Stimulated activated CD4-positive, alpha-beta T cell treated with anti-CD3 and anti-CD28 coated beads, Interleukin-4, amount 100 ng/mL, for 4 hours (primary cell): Measurements from ENCODE around the gene LHFPL3.
"Not testable (repeated sequence)": the region's sequence is repeated elsewhere in the genome, so short reads cannot be mapped to it uniquely, and the experiment has no call there.

ENCODE experiments used
- DNase-seq, 2 experiments: peaks; one replicate each; pipeline ENCODE4 v3.0.0-alpha.2; 2020

LHFPL3 gene

DNA sequence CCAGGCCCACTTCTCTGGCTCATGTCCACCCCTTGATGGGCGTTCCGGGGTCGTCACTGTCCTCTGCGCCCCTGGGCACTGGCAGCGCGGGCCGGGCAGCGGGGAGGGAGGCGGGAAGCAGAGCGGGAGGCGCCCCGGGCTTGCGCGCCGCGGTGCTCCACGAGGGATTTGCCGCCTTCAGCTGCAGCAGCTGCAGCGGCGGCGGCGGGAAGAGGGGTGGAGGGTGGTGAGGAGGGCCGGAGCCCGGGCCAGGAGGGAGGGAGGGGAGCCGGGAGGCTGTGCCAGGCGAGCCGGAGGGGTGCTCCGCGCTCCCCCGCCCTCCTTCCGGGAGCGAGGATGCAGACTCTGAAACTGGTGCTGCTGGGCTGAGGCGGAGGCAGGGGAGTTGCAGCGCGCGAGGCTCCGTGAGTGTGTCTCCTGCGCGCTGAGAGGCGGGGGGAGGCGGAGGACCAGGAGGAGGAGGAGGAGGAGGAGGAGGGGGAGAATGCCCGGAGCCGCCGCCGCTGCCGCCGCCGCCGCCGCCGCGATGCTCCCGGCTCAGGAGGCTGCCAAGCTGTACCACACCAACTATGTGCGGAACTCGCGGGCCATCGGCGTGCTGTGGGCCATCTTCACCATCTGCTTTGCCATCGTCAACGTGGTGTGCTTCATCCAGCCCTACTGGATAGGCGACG lies at the start of gene LHFPL3:
LHFPL3 (plus strand) TSS at position 308 of the 674 bp plus-strand sequence.
- DNase-seq: no peak

DNA sequence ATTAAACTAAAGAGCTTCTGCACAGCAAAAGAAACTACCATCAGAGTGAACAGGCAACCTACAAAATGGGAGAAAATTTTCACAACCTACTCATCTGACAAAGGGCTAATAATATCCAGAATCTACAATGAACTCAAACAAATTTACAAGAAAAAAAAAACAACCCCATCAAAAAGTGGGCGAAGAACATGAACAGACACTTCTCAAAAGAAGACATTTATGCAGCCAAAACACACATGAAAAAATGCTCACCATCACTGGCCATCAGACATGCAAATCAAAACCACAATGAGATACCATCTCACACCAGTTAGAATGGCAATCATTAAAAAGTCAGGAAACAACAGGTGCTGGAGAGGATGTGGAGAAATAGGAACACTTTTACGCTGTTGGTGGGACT lies 46.7 kb upstream of the LHFPL3 start:
- not testable (repeated sequence) for DNase-seq

DNA sequence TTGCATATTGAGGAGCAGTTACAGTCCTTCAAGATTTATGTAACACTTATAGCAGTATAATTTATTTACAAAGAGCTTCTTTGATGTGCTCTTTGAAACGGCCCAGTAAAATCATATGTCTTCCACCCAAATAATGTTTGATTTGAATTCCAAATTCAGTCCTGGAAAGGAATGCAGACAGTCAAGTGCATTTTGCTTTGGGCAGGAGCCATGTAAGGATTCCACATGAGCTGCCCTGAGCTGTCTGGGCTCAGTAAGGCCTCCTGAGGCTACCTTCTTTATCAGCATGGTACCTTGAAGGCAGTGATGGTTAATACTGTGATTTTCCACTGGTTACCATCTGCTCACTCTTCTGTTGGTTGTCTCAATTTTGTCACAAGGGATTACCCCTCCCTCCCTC lies 41.6 kb upstream of the LHFPL3 start:
- DNase-seq: no peak

DNA sequence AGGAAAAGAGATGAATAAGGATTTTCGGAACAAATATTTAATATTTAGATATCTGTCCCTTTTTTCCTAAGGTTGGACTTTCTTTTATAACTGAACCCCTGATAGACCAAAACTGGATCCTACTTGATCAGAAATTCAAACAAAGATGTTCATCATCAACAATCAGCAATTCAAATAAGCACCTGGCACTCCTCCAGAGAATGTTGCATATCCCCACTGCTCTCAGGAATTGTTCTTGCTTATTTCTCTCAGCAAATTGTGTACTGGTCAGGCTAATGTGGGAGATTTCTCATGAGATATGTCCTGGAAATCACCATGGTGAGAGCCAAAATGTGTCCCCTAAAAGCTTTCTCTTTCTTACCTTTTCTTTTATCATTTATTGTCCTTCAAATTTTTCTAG lies 40.3 kb upstream of the LHFPL3 start:
- no peak for DNase-seq

DNA sequence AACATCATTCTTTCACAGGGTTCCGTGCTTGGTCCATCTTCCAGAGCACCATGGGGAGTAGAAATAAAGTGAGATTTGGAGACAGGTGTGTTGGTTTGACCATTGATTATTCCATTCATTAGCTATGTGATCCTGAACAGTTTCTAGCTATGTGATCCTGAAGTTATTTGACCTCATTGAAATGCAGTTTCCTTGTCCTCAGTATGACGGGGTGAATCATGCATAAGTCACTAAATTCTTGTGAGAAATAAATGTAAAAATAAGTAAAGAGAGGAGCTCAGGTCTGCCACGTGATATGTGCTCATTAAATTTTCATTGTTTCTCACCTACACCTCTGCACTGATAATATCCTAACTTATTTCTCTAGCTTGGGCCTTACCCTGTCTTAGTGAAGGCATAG lies 34.1 kb upstream of the LHFPL3 start:
- DNase-seq: no peak

DNA sequence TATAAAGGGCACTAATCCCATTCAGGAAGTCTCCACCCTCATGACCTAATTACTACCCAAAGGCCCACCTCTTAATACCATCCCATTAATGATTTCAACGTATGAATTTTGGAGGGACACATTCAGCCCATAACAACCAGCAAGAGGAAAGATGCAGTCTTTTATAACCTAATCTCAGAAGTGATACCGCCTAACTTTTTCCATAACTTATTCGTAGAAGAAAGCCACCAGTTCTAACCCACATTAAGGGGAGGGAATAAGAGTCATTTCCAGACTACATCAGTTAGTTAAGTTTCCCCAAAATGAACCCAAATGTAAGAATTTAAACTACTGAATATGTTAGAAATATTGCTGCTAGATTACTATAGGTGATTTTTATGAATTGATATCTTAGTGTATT lies 32.1 kb upstream of the LHFPL3 start:
- no peak for DNase-seq

DNA sequence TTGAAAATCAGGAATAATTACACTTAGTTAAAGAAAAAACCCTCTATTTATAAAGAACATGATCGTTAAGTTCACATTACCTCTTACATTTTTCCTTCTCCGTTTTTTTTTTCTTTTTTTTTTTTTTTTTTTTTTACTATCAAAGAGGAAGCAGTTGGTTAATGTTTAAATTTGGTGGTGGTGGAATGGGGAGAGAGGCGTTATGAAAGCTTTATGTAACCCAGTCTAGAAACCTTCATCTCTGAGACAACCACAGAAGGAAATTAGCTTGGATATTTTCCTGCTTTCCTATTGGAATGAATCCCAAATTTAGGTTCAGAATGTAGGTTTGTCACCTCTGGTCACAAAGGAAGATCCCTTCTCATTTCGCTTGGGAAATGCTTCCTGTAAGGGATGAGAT lies 31.5 kb upstream of the LHFPL3 start:
- no peak for DNase-seq

DNA sequence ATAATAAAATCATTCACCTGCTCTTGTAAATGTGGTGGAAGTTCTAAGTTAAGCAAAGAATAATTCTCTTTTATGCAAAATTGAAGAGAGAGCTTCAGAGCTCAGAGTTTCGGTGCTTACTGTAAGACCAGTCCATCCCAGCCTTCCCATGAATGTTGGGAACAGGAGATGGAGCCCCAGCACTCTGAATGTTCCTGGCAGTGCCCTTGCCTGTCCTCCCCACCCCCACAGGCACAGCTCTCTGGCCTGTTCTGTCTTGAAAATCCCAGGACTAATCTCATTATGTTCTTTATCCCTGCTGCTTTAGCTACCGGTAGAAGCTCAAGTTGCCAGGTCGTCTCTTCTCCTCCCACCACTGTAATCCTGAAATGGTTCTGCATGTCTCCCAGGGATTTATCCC lies 29.1 kb upstream of the LHFPL3 start:
- DNase-seq: no peak

DNA sequence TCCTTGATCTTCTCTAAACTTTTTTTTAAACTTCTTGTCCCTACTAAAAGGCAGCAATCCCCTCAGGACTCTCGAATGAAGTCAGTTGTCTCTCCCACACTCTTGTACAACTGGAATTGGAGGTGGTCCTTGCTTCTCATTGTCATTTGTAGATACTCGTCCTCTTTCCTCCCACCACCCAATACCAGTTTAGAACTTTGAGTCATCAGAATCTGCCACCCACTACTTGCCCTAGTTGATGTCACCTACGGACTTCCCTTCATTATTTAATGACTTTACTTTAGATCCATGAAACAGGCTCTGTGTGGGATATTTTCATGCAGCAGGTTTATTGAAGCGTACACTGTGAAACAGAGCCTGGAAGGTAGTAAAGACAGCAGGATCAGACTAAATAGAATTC lies 28.6 kb upstream of the LHFPL3 start:
- DNase-seq: no peak

DNA sequence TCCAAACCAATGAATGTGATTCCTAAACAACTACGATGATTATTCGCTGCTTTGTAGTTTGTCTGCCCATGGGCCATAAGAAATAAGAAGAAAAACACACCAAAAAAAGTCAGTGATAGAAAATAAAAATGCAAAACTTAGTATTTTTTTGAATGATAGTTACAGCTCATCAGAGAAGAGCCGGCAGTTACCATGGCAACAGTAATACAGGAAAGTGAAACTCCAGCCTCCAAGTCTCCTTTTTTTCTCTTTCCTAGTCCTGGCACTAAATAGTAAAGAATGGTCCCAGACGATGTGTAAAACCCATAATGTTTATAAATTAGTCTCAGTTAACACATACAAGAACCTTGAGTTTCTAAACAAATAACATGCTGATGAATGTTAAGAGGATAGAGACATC lies 21.6 kb upstream of the LHFPL3 start:
- no peak for DNase-seq

DNA sequence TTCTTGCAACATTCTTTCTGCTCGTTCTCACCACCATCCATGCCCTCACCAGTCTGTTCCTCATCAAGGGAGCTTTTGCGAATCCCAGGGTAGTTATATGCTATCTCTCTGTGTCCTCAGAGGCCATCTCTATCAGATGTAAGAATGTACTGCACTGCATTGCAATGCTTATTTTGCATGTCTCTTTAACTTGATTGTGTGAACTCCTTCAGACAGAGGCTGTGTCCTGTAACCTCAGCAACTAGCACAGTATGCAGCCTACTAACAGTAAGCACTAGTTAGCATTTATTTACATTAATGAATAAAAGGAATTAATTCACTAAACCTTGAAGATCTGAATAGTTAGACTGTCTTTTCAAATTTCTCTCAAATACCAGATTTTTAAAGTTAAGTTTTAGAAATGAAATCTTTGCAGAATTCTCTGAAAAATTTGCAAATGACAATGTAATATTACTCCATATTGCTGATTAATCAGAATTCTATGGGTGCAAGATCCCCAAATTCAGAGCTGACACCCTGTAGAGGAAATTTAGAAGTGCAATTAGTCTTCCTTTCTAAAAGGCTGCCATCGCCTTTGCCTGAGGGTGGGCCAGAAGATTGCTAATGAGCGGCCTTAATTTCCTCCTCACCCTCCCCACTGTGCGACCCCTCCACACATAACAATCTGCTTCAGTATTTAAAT lies 10.3 kb upstream of the LHFPL3 start:
- DNase-seq: no peak

DNA sequence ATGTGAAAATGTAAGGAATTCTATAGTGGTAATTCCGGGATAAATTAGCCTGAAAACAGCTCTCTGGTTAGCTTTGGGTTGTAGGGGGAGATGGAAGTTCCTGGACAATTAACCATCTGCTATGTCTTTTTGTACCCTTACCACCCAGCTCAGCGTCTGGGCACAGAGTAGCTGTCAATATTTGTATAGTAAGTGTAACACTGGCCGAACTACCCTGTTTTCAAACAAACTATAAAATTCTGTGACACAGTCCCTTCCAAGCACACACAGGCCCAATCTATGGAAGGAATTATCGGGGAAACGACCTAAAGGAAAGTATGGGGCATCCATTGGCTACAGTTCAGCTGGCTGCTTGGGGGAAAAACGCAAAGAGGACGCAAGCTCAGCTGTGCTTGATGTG lies 869 bp upstream of the LHFPL3 start:
- no peak for DNase-seq

DNA sequence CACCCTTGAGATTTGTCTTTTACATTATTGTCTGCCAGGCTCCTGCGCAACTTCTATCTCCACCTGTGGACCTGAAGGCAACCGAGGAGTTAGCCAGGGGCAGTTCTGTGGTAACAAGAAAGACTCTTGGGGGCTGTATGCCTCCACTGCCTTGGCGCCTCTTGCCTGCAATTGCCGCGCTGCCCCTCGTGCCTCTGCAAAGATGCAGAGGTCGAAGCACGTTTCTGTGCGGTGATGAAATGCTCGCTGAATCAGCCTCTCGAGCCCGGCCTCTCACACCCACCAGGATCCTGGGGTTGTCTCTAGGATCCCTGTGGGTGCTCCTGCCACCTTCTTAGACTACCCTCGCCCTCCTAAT lies 486 bp upstream of the LHFPL3 start:
- DNase-seq: no peak

DNA sequence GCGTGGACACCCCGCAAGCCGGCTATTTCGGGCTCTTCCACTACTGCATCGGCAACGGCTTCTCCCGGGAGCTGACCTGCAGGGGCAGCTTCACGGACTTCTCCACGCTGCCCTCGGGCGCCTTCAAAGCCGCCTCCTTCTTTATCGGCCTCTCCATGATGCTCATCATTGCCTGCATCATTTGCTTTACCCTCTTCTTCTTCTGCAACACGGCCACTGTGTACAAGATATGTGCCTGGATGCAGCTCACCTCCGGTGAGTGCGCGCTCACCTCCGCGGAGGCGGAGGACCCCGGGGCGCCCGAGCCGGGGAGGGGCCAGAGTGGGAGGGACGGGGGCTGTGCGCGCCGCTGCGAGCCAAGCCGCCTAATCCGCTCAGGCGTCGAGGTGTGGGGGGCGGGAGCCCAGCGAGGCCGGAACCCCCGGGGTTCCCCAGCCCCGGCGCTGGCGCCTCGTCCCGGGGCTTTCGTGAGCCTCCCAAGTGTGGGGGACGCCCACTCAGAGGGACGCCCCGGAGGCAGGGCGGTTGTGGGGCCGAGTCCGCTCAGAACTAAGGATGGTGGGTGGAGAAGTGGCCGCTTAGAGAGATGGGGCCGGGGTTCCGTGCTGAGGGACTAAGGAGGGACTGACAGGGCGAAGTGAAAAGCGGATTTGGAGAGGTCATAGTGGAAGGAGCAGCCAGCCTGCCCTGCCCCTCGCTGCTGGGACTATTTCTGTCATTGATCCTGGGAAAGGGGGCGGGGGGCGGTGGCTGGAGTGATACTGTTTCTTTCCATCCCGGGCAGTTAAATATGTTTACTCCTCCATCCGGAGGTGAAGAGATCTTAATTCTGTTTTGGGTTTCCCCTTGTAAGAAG lies 795 bp downstream of the LHFPL3 start:
- no peak for DNase-seq

DNA sequence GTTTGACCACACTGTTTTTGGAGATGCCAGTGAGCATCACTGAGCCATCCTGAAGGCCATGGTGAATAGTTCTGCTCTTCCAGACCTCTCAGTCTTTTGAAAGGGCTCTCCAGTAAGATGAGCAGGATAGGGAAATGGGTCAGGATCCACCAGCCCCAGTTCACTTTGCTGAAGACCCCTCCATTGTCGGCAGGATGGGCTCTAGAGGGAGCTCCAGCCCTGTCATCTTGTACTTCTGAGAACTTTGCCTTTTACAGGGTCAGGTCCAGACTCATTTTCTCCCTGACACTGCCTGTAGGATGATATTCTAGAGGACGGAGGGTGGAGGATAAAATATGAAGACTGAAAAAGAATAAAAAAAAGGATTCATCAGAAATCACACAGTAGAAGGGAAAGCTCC lies 13.1 kb downstream of the LHFPL3 start:
- DNase-seq: no peak

DNA sequence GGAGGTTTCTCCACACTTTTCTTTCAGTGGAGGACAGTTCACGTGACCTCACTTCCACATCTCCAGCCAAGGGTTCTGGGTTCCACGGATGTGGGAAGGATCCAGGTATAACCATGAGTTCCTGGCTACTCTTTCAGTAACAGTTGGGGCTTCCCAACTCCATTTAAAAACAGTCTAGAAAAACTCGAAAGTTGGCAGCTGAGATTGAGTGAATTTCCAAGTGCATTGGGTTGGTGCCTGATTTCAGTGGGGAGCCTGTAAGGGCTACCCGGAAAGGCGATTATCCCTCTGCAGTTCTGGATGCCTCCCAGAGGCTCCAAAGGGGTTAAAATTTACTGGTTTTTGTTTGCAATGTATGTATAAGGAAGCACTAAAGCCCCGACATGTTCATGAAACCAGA lies 24.3 kb downstream of the LHFPL3 start:
- DNase-seq: no peak

DNA sequence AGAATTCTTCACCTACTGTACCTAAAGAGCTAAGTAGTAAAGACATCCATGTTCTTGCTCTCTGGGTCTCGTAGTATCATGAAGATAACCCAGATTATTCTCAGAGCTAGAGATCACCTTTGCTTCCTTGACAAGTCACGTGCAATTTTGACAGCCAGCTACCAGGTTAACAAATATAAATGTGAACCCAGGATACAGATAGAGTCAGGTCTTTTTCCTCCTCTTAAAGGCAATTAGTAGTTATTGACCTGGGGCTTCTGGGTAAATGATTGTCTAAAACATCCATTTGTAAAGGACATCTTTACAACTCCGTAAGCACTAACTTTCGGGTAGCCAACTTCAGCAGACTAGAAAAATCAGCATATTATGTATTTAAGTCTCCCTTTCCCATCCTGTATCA lies 28.8 kb downstream of the LHFPL3 start:
- no peak for DNase-seq

DNA sequence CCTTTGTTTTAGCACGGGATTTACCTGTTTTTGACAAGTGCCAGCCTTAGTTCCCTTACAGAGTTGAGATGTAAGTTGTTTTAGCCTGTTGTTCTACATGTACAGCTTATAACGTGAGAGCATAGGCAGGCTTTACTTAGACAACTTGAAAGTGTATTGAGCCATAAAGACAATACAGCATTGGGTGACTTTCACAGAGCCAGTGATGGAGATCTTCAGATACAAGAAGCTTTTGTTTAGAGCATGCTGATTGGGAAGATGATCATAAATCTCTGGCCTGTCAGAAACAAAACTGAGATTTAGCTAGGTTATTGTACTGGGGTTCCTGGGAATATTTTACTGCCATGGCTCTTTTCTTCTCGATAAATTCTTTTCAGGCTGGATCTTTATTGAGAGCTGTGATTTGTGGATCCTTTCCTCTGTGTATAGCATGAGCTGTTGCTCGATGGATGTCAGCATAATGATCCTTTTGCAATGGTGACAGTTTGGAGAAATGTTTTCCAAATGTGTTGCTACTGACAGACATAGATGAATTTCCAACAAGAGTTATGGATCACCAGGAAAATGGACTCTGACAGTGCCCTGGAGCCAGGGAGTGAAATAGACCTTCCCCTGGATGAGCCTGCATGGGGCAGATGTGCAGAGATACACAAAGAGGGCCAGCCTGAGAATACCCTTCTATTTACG lies 30.2 kb downstream of the LHFPL3 start:
- no peak for DNase-seq

DNA sequence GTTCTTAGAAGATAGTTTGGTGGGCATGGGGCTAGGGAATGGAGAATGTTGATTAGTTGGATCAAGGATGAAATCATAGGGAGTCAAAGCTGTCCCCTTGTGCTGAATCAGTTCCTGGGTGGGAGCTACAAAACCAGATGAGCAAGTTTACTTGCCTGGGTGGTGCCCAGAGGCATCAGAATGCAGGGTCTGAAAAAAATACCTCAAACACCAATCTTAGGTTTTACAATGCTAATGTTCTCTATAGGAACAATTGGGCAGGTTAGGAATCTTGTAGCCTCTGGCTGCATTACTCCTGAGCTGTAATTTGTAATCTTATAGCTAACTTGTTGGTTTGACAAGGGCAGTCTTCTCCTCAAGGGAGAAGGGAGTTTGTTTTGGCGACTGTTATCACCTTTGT lies 34.4 kb downstream of the LHFPL3 start:
- no peak for DNase-seq

DNA sequence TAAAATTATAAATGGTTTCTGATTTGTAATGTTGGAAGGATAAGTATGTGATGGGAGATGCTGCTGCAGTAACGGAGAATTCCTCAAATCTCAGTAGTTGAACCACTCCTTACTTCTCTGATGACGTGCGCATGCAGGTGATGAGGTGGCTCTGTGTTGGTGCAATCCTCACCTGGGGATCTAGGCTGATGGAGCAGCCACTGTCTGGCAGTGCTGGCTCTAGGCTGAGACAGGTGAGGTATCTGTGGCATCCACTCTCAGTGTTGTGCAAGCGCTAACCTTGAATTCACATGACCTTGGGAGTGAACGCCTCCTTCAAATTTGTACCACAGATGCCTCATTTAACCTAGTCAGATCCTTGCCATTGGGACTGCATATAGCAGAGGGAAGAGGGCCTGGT lies 35.0 kb downstream of the LHFPL3 start:
- DNase-seq: no peak

DNA sequence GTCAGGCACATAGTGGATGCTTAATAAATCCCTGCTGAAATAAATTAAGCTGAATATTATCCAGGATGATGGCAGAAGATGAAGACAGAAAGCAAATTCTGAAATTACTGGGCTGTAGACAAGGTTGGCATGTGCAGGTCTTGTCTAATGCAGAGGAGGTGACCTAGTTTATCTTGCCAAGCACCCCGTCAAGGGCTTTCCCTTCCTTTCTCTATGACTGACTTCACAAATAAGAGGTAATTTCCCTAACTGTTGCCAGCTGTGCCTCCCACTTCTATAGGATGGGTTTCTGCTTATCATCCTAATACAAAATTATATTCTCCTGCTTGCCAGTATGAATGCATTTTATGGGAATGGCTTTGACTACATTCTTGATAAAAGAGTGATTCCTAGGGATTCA lies 38.0 kb downstream of the LHFPL3 start:
- DNase-seq: no peak

DNA sequence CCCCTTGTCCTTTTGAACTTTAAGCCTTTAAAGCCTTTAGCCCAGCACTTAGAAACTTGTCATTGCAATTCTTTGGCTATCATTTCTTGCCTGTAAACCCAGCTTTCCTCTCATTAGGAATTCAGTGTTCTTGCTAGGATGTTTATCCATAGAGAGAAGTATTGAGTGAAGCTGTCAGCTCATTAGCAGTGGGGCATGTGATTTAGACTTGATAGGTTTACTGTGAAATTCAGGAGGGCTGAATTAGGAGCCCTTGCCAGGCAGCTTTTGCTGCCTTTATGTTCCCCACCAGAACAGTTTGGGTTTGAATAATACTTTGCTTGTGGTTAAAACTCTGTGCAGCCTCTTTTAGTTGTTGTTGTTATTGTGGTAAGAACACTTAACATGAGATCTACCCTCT lies 39.5 kb downstream of the LHFPL3 start:
- no peak for DNase-seq

DNA sequence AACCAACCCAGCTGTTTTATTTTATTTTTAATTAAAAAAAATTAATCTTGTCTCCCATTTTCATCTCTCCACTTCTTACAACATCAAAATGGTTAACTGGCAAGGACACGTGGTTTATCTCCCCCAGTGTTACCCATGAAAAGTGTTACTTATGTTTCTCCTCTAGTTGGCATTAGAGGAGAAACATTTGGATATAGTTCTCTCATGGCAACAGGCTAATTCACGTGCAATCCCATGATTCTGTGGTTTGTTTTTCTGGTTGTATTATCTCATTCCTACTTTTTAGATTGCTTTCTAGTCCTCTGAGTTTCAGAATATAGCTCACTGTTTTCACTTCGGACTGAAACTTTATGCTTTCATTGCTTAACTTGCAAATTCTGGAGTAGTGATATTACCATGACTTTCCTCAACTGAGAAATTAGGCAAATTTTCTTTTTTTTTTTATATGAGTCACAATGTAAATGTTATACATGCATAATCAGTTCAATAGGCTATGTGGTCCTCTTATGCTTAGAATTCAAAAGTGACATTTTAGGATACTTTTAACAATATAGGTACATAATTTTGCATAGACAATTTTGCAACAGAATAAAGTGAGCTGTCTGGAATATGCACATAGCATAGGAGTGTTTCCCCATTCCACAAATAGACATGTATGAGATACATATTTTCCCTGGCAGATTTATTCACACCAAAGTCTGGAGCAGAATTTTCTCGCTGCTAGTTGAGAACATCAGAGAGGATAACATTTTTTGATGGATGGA lies 43.0 kb downstream of the LHFPL3 start:
- DNase-seq: no peak
